ENCODE measurements around the gene UTP4. TPM values are rescaled to one million over a fixed set of nuclear protein-coding genes. Genes with fewer than 3 reads are reported as not detected.

The UTP4 gene
- polyA plus RNA-seq, 12 donors: 22.7 to 40.0 (median 35.3) TPM; not detected in 1

GRCh38 chr16:69171325-69172084, 39.1 kb downstream of the UTP4 start:
- peak; percentile 68 for DNase-seq

GRCh38 chr16:69176033-69176800, 43.8 kb downstream of the UTP4 start:
- DNase-seq: no peak

GRCh38 chr16:69179328-69180010, 47.0 kb downstream of the UTP4 start:
- DNase-seq: peak; percentile 86

- no peak for DNase-seq
Observed at GRCh38 chr16:69180011-69180338, 47.5 kb downstream of the UTP4 start.

- peak; percentile 51 for DNase-seq
Observed at GRCh38 chr16:69182730-69183416, 50.4 kb downstream of the UTP4 start.

GRCh38 chr16:69186642-69187445, 54.4 kb downstream of the UTP4 start, which contains the start of gene SNTB2:
TSS of gene SNTB2 (plus strand) at chr16:69187164. CDS start at chr16:69187167, 3 bp downstream.
- peak; percentile 91 for DNase-seq

- no peak for DNase-seq
Observed at GRCh38 chr16:69187446-69188235, 55.2 kb downstream of the UTP4 start.

GRCh38 chr16:69188236-69188549, 55.7 kb downstream of the UTP4 start:
- DNase-seq: no peak

GRCh38 chr16:69188716-69189115, 56.3 kb downstream of the UTP4 start:
- no peak for DNase-seq

GRCh38 chr16:69190046-69190588, 57.7 kb downstream of the UTP4 start:
- no peak for DNase-seq

GRCh38 chr16:69190598-69190997, 58.1 kb downstream of the UTP4 start:
- no peak for DNase-seq

- DNase-seq: no peak
Observed at GRCh38 chr16:69191136-69191535, 58.7 kb downstream of the UTP4 start.

- DNase-seq: no peak
Observed at GRCh38 chr16:69193855-69194254, 61.4 kb downstream of the UTP4 start.

- no peak for DNase-seq
Observed at GRCh38 chr16:69194488-69194887, 62.0 kb downstream of the UTP4 start.

- DNase-seq: no peak
Observed at GRCh38 chr16:69195369-69196029, 63.0 kb downstream of the UTP4 start.

- DNase-seq: no peak
Observed at GRCh38 chr16:69197573-69197972, 65.1 kb downstream of the UTP4 start.

GRCh38 chr16:69199382-69199781, 66.9 kb downstream of the UTP4 start:
- DNase-seq: no peak

GRCh38 chr16:69201291-69201690, 68.8 kb downstream of the UTP4 start:
- DNase-seq: no peak

GRCh38 chr16:69201787-69202186, 69.3 kb downstream of the UTP4 start:
- DNase-seq: no peak

- DNase-seq: no peak
Observed at GRCh38 chr16:69204172-69204571, 71.7 kb downstream of the UTP4 start.

Measured in muscle of arm (tissue), 12 donors.